Fibroblast of villous mesenchyme (primary cell): ENCODE results near the gene ZFP2. TPM values are rescaled to one million over a fixed set of nuclear protein-coding genes. Genes with fewer than 3 reads are reported as not detected.
"Not testable (repeated sequence)": the region's sequence is repeated elsewhere in the genome, so short reads cannot be mapped to it uniquely, and the experiment has no call there.

Source experiments
- DNase-seq: peaks from one replicate; pipeline ENCODE4 v3.0.0-alpha.2; 2010; ENCODE audit warnings: low read depth
- H3K4me3 ChIP-seq: 2 replicates; pipeline ENCODE4 v1.5.1; 2011; ENCODE audit warnings: low read depth, mild to moderate bottlenecking, low read length
- CTCF ChIP-seq: IDR thresholded peaks from 2 replicates; pipeline ENCODE4 v1.5.1; 2012; ENCODE audit warnings: low read depth, mild to moderate bottlenecking, low read length; ENCODE audit not compliant: insufficient read depth
- total RNA-seq: library from RNA; depleted of rRNA; stranded (reverse); fragments of >200 nt; gene quantifications from 2 replicates; pipeline ENCODE4 v1.2.3, GENCODE V29; 2012

The ZFP2 gene
- under 0.01 and 0.86 TPM in 2 replicates for total RNA-seq

- TF ChIP-seq CTCF, result no peak
- H3K4me3 ChIP-seq, result peak within 1 kb of the TSS; percentile 78
- DNase-seq, result peak; percentile 54
Measured at GRCh38 chr5:178895615-178896571, at the start of gene ZFP2. TSS of gene ZFP2 (plus strand) at chr5:178895913. CDS start at chr5:178931314, 35,401 bp downstream.

- no peak for DNase-seq
- no peak overlapping the region for H3K4me3 ChIP-seq
- TF ChIP-seq CTCF, result no peak
Measured at GRCh38 chr5:178849316-178849715, 46.4 kb upstream of the ZFP2 start.

GRCh38 chr5:178851951-178852350, 43.8 kb upstream of the ZFP2 start:
- TF ChIP-seq CTCF, result no peak
- H3K4me3 ChIP-seq, result no peak overlapping the region
- no peak for DNase-seq

GRCh38 chr5:178854284-178854683, 41.4 kb upstream of the ZFP2 start:
- H3K4me3 ChIP-seq, result no peak overlapping the region
- no peak for TF ChIP-seq CTCF
- no peak for DNase-seq

- peak; percentile 23 for TF ChIP-seq CTCF
- H3K4me3 ChIP-seq, result peak within 1 kb of the TSS; percentile 67
- peak; percentile 96 for DNase-seq
Measured at GRCh38 chr5:178859625-178860521, 35.8 kb upstream of the ZFP2 start, which contains the start of gene ZNF354B. TSS of gene ZNF354B (plus strand) at chr5:178859953. CDS start at chr5:178861048, 1,095 bp downstream.

- DNase-seq, result not testable (repeated sequence)
- H3K4me3 ChIP-seq, result peak overlapping the region; percentile 67
Measured at GRCh38 chr5:178860615-178861014, 35.1 kb upstream of the ZFP2 start.

- DNase-seq, result no peak
- TF ChIP-seq CTCF, result no peak
- H3K4me3 ChIP-seq, result no peak overlapping the region
Measured at GRCh38 chr5:178861627-178862026, 34.1 kb upstream of the ZFP2 start.
